Measurements from ENCODE around the gene GNB1L.

- TF ChIP-seq, protein P1, sequence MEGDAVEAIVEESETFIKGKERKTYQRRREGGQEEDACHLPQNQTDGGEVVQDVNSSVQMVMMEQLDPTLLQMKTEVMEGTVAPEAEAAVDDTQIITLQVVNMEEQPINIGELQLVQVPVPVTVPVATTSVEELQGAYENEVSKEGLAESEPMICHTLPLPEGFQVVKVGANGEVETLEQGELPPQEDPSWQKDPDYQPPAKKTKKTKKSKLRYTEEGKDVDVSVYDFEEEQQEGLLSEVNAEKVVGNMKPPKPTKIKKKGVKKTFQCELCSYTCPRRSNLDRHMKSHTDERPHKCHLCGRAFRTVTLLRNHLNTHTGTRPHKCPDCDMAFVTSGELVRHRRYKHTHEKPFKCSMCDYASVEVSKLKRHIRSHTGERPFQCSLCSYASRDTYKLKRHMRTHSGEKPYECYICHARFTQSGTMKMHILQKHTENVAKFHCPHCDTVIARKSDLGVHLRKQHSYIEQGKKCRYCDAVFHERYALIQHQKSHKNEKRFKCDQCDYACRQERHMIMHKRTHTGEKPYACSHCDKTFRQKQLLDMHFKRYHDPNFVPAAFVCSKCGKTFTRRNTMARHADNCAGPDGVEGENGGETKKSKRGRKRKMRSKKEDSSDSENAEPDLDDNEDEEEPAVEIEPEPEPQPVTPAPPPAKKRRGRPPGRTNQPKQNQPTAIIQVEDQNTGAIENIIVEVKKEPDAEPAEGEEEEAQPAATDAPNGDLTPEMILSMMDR (conservative IDR thresholded peaks at IDR 0.05) = no peak
- TF ChIP-seq EZH2 (IDR thresholded peaks at IDR 0.05; ENCODE audit: low read depth) = no peak
Observed at GRCh38 chr22:19793661-19794310, 60.9 kb downstream of the GNB1L start.
